EL (cell line): ENCODE data around the gene SPATA31A5.
"Not testable (repeated sequence)": the region's sequence is repeated elsewhere in the genome, so short reads cannot be mapped to it uniquely, and the experiment has no call there.

ENCODE experiments used
- DNase-seq: peaks from one replicate; pipeline ENCODE4 v3.0.0-alpha.2; 2016

Gene SPATA31A5

GRCh38 chr9:60914107-60914506 is at the start of gene SPATA31A5:
Gene SPATA31A5, plus strand, starts transcription at chr9:60914407. Its CDS starts 29 bp downstream, at chr9:60914436.
- DNase-seq: not testable (repeated sequence)

DNA sequence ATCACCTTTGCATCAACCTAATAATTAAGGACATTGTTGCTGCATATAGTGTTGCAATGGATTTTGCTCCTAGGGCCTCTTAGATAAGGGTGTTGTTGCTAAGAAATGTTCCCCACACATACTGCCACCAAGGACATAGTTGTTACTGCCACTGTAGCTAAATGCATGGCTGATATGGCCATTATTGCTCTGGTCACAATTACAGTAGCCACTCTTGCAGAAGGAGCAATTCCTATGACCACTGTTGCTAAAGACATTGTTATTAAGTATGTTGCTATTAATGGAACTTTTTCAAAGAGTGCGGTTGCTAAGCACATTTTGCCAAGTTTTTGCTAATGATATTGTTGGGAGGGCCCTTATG is 48.8 kb downstream of the SPATA31A5 start:
- DNase-seq: not testable (repeated sequence)

GRCh38 chr9:60966382-60966781 is 52.2 kb downstream of the SPATA31A5 start:
- DNase-seq: not testable (repeated sequence)
